NT2/D1 (cell line): ENCODE results near the gene HCFC1.

Experiments used
- SUZ12 ChIP-seq: IDR thresholded peaks from 2 replicates; pipeline ENCODE4 v1.6.1; 2011; ENCODE audit not compliant: insufficient read length, insufficient read depth; ENCODE audit errors: extremely low read depth
- YY1 ChIP-seq: IDR thresholded peaks from 2 replicates; pipeline ENCODE4 v1.6.1; 2011; ENCODE audit not compliant: insufficient read length, insufficient read depth
- ZNF274 ChIP-seq: IDR thresholded peaks from 2 replicates; pipeline ENCODE4 v1.6.1; 2011; ENCODE audit warnings: mild to moderate bottlenecking, low read depth, low read length

GRCh38 chrX:153938226-153938786, 33.3 kb downstream of the HCFC1 start:
- TF ChIP-seq ZNF274 (no peak), YY1 (no peak), SUZ12 (no peak)
